SJSA1 (cell line): Measurements from ENCODE around the gene CHMP4A. TPM values are rescaled to one million over a fixed set of nuclear protein-coding genes. Genes with fewer than 3 reads are reported as not detected.
"Not testable (repeated sequence)": the region's sequence is repeated elsewhere in the genome, so short reads cannot be mapped to it uniquely, and the experiment has no call there.

Experiments
- DNase-seq, 2 experiments: peaks; one replicate each; pipeline ENCODE4 v3.0.0-alpha.2; 2015 to 2020; ENCODE audit warnings: low spot score in 2 of 2, low read depth in 1 of 2
- H3K27ac ChIP-seq: fragments of 250-450 bp; sonication (Bioruptor Pico); 2 replicates; pipeline ENCODE4 v1.5.1; 2020; ENCODE audit warnings: mild to moderate bottlenecking, moderate library complexity
- H3K27me3 ChIP-seq: fragments of 250-450 bp; sonication (Bioruptor Pico); replicated peaks from 2 replicates; pipeline ENCODE4 v1.5.1; 2020; ENCODE audit warnings: mild to moderate bottlenecking, moderate library complexity
- H3K36me3 ChIP-seq: fragments of 250-450 bp; sonication (Bioruptor Pico); 2 replicates; pipeline ENCODE4 v1.5.1; 2020; ENCODE audit warnings: mild to moderate bottlenecking
- H3K4me1 ChIP-seq: fragments of 250-450 bp; sonication (Bioruptor Pico); replicated peaks from 2 replicates; pipeline ENCODE4 v1.6.1; 2021; ENCODE audit warnings: mild to moderate bottlenecking
- H3K4me3 ChIP-seq: fragments of 250-450 bp; sonication (Bioruptor Pico); 2 replicates; pipeline ENCODE4 v1.5.1; 2020; ENCODE audit warnings: mild to moderate bottlenecking
- H3K9me3 ChIP-seq: fragments of 250-450 bp; sonication (Bioruptor Pico); replicated peaks from 2 replicates; pipeline ENCODE4 v1.5.1; 2020; ENCODE audit warnings: mild to moderate bottlenecking
- total RNA-seq: library from RNA; depleted of rRNA; stranded (reverse); fragments of >200 nt; shearing (Covaris generic); gene quantifications from 2 replicates; pipeline ENCODE4 v1.2.3, GENCODE V29; 2014

Gene CHMP4A
- total RNA-seq, 1 experiment from 2014 or later, result 29.9 TPM

- no peak overlapping the region for H3K27ac ChIP-seq
- H3K36me3 ChIP-seq, result no peaks in the 10 kb centered on the region
- DNase-seq, result no peak
- H3K4me1 ChIP-seq, result peaks cover 20% of the 10 kb centered on the region
- no peak overlapping the region for H3K4me3 ChIP-seq
- no peaks in the 10 kb centered on the region for H3K27me3 ChIP-seq
- H3K9me3 ChIP-seq, result no peaks in the 10 kb centered on the region
Measured at GRCh38 chr14:24254630-24255392, 41.5 kb upstream of the CHMP4A start.

GRCh38 chr14:24253936-24254335 lies 40.6 kb upstream of the CHMP4A start:
- Histone ChIP-seq H3K4me1 (peaks cover 14% of the 10 kb centered on the region), H3K4me3 (no peak overlapping the region), H3K27ac (no peak overlapping the region), H3K9me3 (no peaks in the 10 kb centered on the region), H3K27me3 (no peaks in the 10 kb centered on the region), H3K36me3 (no peaks in the 10 kb centered on the region)
- DNase-seq, result no peak

- Histone ChIP-seq H3K27ac (0 out of 2 replicates have a peak overlapping the region, but pooled peaks have one; percentile 19), H3K4me1 (peaks cover 12% of the 10 kb centered on the region), H3K9me3 (no peaks in the 10 kb centered on the region), H3K36me3 (no peaks in the 10 kb centered on the region), H3K4me3 (no peak overlapping the region), H3K27me3 (no peaks in the 10 kb centered on the region)
- DNase-seq, result no peak
Measured at GRCh38 chr14:24252289-24253124, 39.2 kb upstream of the CHMP4A start.

GRCh38 chr14:24251880-24252288 lies 38.6 kb upstream of the CHMP4A start:
- Histone ChIP-seq H3K27me3 (no peaks in the 10 kb centered on the region), H3K4me3 (no peak overlapping the region), H3K4me1 (peaks cover 12% of the 10 kb centered on the region), H3K9me3 (no peaks in the 10 kb centered on the region), H3K36me3 (no peaks in the 10 kb centered on the region), H3K27ac (0 out of 2 replicates have a peak overlapping the region, but pooled peaks have one; percentile 19)
- DNase-seq, result peak; percentile 31 to 44

GRCh38 chr14:24250354-24250753 lies 37.1 kb upstream of the CHMP4A start:
- H3K27ac ChIP-seq, result no peak overlapping the region
- H3K9me3 ChIP-seq, result no peaks in the 10 kb centered on the region
- peaks cover 12% of the 10 kb centered on the region for H3K4me1 ChIP-seq

GRCh38 chr14:24249230-24250021 lies 36.1 kb upstream of the CHMP4A start:
- Histone ChIP-seq H3K4me1 (peaks cover 12% of the 10 kb centered on the region), H3K36me3 (no peaks in the 10 kb centered on the region), H3K27ac (no peak overlapping the region), H3K27me3 (no peaks in the 10 kb centered on the region), H3K4me3 (no peak overlapping the region), H3K9me3 (no peaks in the 10 kb centered on the region)
- no peak for DNase-seq

More at GRCh38 chr14:24250354-24250753, 37.1 kb upstream of the CHMP4A start:
- Histone ChIP-seq H3K4me3 (no peak overlapping the region), H3K27me3 (no peaks in the 10 kb centered on the region), H3K36me3 (no peaks in the 10 kb centered on the region)
- no peak for DNase-seq

GRCh38 chr14:24247422-24247821 lies 34.1 kb upstream of the CHMP4A start:
- Histone ChIP-seq H3K27me3 (no peaks in the 10 kb centered on the region), H3K9me3 (no peaks in the 10 kb centered on the region), H3K27ac (no peak overlapping the region), H3K4me3 (no peak overlapping the region), H3K36me3 (no peaks in the 10 kb centered on the region), H3K4me1 (peaks cover 19% of the 10 kb centered on the region)
- no peak for DNase-seq

GRCh38 chr14:24246765-24247212 lies 33.5 kb upstream of the CHMP4A start:
- Histone ChIP-seq H3K9me3 (no peaks in the 10 kb centered on the region), H3K4me3 (no peak overlapping the region), H3K4me1 (peaks cover 13% of the 10 kb centered on the region), H3K27ac (no peak overlapping the region), H3K36me3 (no peaks in the 10 kb centered on the region), H3K27me3 (no peaks in the 10 kb centered on the region)
- no peak for DNase-seq

GRCh38 chr14:24245350-24245749 lies 32.1 kb upstream of the CHMP4A start:
- not testable (repeated sequence) for H3K27ac ChIP-seq, H3K9me3 ChIP-seq, H3K4me3 ChIP-seq, H3K27me3 ChIP-seq, DNase-seq
- peaks cover 12% of the 10 kb centered on the region for H3K4me1 ChIP-seq
- H3K36me3 ChIP-seq, result peaks cover 11% of the 10 kb centered on the region

- H3K9me3 ChIP-seq, result no peaks in the 10 kb centered on the region
- peaks cover 12% of the 10 kb centered on the region for H3K4me1 ChIP-seq
- peak in 1 of 2 experiments; percentile 42 for DNase-seq
- peak overlapping the region; percentile 97 for H3K27ac ChIP-seq
- peaks cover 31% of the 10 kb centered on the region for H3K36me3 ChIP-seq
- no peaks in the 10 kb centered on the region for H3K27me3 ChIP-seq
- H3K4me3 ChIP-seq, result peak overlapping the region; percentile 52
Measured at GRCh38 chr14:24243336-24243836, 30.1 kb upstream of the CHMP4A start.

- Histone ChIP-seq H3K27ac (peak overlapping the region; percentile 97), H3K27me3 (no peaks in the 10 kb centered on the region), H3K4me1 (peaks cover 12% of the 10 kb centered on the region), H3K36me3 (peaks cover 45% of the 10 kb centered on the region), H3K4me3 (peak overlapping the region; percentile 52), H3K9me3 (no peaks in the 10 kb centered on the region)
- peak; percentile 95 to 99 for DNase-seq
Measured at GRCh38 chr14:24241829-24242443, 28.6 kb upstream of the CHMP4A start.

GRCh38 chr14:24240110-24240918 lies 27.0 kb upstream of the CHMP4A start:
- DNase-seq, result no peak
- peaks cover 61% of the 10 kb centered on the region for H3K36me3 ChIP-seq
- peaks cover 12% of the 10 kb centered on the region for H3K4me1 ChIP-seq
- H3K27ac ChIP-seq, result no peak overlapping the region
- no peaks in the 10 kb centered on the region for H3K27me3 ChIP-seq
- no peaks in the 10 kb centered on the region for H3K9me3 ChIP-seq
- no peak overlapping the region for H3K4me3 ChIP-seq
